Activated CD8-positive, alpha-beta memory T cell treated with anti-CD3 and anti-CD28 coated beads, Interleukin-2, amount 50 U/mL, for 24 hours (primary cell): Measurements from ENCODE around the gene RARA.
A peak's percentile ranks its signal among the peaks of the same experiment; 100 is the strongest.

Experiments used
- DNase-seq: peaks from one replicate; pipeline ENCODE4 v3.0.0-alpha.2; 2020; ENCODE audit errors: extremely low read depth

Gene RARA

DNA sequence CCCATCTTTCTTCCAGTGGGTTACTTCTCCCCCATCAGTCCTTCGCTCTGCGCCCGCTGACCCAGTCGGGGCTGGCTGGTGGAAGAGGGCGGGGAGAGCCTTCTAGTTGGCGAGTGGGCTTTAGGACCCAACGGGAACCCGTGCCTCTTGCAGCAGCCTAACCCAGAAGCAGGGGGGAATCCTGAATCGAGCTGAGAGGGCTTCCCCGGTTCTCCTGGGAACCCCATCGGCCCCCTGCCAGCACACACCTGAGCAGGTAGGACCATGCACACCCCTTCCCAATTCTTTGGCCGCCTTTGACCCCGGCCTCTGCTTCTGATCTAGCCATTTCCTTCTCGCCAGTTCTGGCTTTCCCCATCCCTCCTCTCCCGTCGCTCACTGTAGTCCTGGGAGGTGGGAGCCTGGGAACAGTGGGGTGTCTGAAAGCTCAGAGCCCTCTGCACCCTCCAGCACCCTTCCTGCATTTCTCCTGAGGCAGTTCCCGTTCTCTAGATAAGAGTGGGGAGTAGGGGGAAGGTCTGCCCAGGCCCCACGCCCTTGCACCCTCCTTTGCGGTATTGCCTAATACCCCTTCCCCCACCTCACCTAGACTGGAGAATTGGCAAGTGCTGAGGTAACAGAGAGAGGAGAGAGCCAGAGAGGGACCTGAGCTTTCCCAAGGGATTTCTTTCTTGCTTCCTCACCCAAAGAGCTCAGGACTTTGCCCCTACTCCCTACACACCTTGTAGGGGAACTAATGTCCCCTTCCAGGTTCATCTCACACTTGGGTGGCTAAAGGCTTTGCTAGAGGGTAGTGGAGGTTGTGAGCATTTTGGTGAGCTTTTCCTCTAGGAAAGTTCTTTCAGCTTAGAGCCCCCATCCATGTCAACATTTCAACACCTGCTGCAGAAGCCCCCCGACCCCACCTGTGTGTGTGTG is at the start of gene RARA:
RARA (plus strand) TSS at position 150 of the 918 bp plus-strand sequence. CDS start 22,039 bp downstream, outside the sequence.
- no peak for DNase-seq

DNA sequence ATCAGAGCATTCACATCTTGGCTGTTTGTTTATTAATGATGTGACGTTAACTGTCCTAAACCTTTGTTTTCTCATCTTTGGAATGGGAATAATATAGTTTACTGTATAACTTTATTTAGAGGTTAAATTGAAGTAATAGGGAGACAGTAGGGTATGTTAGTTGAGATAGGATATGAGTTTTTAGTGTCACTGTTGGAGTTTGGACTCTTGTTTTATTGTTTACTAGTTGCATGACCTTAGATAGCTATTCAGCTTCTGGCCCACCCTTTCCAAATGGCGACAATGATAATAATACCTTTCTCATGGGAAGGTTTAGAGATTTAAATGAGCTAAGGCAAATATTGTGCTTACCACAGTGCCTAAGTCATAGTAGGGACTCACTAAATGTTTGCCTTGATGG is 49.5 kb upstream of the RARA start:
- DNase-seq, result no peak

DNA sequence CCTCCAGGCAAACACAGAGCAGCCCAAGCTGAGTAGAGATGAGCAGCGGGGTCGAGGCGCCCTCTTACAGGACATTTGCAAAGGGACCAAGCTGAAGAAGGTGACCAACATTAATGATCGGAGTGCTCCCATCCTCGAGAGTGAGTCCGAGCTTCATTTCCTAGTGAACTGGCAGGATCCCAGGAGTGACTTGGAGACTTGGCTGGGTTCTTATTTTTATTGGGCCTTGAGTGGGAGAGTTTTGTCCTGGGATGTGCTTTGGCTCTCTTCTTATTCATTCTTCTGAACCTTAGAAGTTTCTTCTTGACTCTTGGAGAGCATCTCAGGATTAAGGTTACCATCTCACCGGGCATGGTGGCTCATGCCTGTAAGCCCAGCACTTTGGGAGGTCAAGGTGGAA is 48.5 kb upstream of the RARA start:
- no peak for DNase-seq

DNA sequence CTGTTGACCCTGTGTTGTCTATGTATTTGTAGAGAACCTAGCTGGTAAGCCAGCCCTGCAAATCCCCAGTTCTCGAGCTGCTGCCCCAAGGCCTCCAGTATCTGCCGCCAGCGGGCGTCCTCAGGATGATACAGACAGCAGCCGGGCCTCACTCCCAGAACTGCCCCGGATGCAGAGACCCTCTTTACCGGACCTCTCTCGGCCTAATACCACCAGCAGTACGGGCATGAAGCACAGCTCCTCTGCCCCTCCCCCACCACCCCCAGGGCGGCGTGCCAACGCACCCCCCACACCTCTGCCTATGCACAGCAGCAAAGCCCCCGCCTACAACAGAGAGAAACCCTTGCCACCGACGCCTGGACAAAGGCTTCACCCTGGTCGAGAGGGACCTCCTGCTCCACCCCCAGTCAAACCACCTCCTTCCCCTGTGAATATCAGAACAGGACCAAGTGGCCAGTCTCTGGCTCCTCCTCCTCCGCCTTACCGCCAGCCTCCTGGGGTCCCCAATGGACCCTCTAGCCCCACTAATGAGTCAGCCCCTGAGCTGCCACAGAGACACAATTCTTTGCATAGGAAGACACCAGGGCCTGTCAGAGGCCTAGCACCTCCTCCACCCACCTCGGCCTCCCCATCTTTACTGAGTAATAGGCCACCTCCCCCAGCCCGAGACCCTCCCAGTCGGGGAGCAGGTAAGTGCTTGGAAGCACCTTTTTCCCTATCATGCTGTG is 44.4 kb upstream of the RARA start:
- no peak for DNase-seq

DNA sequence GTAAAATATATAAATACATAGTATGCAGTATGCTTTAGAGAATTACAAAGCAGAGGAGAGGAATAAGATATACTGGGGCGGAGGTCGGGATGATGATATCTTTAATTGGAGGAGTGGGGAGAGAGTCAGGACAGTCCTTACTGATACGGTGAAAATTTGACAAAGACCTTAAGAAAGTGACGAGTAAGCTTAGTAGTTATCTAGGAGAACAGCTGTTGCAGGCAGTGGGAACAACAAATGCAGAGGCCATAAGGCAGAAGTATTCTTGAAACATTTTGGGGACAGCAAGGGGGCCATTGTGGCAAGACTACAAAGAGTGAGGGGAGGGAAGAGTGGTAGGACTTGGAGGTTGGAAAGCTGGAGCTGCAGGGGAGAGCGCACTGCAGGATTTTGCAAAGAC is 43.6 kb upstream of the RARA start:
- no peak for DNase-seq

DNA sequence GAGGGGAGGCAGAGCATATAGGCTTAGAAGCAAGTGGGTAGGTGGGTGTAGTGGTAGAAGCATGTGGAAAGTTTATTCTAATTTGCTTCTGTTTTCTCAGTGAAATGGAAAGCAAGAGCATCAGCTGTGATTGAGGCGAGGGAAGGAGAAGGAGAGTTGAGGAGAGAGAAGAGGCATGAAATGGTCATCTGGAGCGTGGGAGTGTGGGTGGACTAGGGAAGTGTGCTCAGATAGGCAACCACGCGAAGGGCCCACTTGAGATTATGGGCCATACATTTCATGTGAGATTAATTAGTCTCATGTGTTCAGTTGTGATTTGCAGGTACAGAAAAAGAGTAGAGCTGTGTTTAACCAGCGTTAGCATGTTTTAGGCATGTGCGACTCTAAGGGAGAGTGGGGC is 42.1 kb upstream of the RARA start:
- no peak for DNase-seq

DNA sequence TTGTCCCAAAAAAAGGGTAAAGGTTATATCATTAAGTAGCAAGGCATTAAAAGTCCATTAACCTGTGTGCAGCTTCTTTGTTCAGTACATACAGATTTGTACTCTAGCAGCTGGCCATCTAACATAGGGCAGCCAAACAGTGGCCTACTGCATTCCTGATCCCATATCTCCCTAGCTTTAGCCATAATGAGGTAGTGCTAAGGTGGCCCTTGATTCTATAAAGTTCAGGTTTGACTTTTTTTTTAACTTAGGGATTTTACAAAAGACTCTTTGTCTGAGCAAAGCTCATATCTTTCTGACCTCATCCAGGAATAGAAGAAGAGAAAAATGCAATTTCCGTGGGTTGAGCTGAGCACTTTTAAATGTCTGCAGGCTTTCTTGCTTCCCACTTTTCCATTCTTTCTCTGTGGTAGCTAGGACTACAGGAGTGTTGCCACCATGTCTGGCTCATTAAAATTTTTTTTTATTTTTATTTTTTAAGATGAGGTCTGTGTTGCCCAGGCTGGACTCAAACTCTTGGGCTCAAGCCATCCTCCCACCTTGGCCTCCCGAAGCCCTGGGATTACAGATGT is 40.8 kb upstream of the RARA start:
- DNase-seq, result no peak

DNA sequence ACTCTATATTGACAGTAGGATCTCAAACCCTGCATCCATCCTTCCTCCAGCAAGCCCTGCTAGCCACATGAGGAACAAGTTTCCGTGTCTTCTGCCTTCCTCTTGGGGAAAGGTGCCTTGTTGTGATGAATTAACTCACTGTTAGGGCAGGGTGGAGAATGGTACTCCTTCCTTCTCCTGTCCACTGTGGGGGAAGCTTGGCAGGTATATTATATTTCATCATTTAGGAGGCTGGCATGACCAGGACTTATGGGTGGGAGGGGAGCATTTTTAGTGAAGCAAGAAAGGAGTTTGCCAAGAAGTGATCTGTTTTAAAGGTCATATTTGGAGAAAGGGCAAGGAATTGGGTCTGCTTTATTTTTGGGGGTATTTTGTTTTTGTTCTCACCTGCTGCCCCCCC is 30.6 kb upstream of the RARA start:
- no peak for DNase-seq

DNA sequence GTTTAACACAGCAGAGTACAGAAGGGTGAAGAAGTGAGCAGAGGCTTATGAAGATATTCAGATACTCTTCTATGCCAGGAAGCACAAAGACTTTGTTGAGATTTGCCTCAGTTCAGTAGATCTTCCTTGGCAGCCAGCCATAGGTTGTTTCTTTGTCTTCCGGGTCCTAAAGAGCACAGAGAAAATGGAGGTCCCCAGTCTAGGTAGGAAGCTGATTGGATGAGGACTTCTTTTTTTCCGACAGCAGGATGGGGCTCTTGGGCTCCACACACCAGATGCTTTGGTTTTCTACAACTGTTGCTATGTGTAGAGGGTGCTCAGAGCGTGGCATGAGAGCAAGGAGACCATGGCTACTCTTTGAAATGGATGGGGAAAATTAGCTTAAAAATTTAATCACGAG is 29.6 kb upstream of the RARA start:
- DNase-seq, result no peak

DNA sequence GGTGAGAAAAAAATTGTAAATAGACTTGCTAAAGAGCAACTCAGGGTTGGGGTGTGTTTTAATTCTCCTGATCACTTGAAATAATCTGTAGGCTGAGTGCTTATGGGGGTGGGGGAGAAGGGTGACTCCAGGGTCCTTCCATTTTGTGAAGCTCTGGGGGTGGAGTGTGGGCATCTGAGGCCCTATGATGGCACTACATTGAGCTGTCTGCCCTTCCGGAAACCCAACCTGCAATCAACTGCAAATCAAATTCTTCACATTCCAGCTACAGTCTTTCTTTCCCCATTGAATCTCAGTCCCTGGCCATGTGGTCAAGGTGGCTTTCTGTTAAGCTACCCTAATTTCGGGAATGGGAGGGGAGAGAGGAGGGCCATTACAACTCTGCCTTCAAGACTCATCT is 27.3 kb upstream of the RARA start:
- no peak for DNase-seq

DNA sequence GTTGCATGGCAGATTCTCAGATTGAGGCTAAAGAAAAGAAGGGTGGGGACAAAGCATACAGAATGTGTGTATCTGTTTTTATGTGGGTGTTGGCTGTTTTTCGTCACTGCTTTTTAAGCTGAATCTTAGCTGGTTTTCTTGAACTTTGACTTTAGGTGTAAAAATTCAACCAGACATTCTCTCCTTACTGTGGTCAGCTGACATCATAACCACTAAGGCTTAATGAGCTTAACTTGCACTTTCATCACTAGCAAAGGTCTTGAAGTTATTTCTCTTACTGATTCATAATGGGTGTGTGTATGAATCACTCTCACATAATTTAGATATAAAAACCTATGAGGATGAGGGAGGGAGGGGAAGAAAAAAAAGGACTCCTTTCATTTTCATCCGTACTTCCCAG is 25.3 kb upstream of the RARA start:
- DNase-seq, result no peak

DNA sequence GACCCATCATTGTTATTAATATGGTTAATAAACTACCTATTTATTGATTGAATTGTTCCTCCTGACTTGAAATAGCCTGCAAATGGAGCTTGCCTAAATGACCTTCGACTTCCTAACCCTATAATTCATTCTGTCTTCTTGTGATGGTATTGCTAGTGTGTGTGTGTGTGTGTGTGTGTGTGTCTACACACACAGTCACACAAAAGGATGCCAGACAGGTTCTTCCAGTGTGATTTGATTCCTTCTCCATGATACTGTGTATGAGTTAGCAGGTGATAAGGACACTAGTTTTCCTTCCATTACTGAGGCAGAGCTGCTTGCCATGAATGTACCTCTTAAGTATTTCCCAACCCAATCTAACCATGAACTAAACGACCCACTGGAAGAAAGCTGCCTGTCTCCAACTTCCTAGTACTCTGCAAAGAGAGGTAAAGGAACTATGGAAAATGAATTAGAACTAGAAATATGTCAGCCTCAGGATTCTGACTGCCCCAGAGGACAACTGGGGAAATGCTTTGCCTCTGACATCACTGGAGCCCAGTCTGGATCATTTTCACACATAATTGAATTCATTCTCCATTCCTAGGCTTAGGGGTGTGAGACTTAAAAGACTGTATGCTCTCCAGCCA is 24.8 kb upstream of the RARA start:
- no peak for DNase-seq

DNA sequence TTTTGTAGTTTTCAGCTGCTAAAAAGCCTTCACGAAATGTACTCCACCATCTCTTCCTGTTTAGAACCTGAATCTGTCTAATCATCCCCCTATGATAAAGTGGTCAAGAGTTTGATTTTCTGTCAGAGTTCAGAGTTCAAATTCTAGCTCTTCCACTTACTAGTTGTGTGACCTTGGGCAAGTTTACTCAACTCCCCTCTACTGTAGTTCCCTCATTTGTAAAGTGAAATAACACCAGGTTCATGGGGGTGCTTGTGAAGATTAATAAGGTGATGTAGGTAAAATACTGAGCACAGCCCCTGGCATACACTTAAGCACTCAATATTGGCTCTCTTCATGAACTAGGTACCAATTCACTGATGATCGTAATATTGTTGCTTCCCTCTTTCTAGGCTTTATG is 22.5 kb upstream of the RARA start:
- no peak for DNase-seq

DNA sequence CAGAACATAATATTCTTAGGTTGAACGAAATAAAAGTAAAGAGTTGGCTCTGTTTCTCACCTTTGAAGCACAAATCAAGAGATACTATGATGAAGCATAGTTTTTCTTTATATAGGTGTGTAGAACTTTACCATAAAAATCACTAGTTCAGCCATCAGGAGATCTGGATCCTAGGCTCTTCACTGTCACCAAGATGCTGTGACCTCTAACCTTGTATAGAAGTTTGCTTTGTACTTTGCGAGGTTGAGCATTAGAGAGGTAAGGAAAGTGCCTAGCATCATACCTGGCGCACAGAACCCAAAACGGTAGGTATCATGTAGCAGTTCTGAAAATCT is 21.9 kb upstream of the RARA start:
- no peak for DNase-seq

DNA sequence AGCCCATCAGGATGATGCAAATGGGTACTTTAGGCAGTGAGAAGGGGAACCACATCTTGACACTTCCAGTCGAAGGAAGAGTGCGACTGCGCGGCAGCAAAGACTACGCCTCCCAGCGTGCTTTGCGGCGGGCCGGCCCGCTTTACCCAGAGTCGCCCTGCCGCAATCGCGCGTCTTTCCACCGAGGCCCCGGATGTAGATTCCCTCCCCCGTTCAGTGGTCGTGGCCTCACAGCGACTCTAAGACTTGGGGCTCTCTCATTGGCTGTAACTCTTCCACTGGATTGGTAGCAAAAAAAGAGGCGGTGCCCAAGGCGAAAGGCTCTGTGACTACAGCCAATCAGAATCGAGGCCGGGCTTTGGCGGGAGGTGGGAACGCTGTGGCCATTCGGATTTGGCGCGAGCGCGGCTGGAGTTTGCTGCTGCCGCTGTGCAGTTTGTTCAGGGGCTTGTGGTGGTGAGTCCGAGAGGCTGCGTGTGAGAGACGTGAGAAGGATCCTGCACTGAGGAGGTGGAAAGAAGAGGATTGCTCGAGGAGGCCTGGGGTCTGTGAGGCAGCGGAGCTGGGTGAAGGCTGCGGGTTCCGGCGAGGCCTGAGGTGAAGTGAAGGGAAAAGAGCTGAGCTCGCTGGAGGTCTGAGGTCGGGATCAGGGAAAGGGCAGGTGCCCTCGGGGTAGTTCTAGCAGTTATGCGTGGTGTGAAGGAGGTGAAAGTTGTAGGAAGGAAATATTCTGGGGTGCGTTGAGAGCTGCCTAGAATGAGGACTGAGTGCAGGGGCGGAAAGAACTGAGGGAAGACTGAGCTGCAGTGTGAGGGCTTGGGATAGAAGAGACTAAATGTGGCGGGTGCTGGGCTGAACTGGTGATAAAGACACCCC is 21.2 kb upstream of the RARA start, which contains the start of gene CDC6:
CDC6 (plus strand) TSS at position 386 of the 876 bp plus-strand sequence. CDS start 1,542 bp downstream, outside the sequence.
- peak; percentile 98 for DNase-seq

DNA sequence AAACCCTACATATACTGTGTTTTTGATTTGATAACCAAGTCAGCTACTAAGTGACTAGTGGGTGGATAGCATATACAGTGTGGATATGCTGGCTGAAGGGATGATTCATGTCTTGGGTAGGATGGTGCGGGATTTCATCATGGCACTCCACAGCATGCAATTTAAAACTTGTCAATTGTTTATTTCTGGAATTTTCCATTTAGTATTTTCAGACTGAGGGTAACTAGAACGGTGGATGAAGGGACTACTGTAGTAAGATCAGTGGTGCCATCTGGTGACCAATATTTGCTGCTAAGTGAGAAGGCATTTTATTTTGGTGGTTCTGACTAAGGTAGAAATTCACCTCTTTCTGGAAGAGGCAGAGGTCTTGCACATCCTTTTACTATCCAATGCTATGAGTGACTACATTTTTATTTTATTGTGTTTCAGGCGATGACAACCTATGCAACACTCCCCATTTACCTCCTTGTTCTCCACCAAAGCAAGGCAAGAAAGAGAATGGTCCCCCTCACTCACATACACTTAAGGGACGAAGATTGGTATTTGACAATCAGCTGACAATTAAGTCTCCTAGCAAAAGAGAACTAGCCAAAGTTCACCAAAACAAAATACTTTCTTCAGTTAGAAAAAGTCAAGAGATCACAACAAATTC is 18.2 kb upstream of the RARA start:
- no peak for DNase-seq

DNA sequence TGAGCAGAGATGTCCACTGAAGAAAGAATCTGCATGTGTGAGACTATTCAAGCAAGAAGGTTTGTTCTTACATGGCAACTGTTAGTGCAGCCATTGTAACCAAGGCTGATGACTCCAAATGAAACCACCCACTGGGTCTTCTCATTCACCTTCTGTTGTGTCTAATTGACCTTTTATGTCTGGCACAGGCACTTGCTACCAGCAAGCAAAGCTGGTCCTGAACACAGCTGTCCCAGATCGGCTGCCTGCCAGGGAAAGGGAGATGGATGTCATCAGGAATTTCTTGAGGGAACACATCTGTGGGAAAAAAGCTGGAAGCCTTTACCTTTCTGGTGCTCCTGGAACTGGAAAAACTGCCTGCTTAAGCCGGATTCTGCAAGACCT is 17.7 kb upstream of the RARA start:
- DNase-seq, result no peak

DNA sequence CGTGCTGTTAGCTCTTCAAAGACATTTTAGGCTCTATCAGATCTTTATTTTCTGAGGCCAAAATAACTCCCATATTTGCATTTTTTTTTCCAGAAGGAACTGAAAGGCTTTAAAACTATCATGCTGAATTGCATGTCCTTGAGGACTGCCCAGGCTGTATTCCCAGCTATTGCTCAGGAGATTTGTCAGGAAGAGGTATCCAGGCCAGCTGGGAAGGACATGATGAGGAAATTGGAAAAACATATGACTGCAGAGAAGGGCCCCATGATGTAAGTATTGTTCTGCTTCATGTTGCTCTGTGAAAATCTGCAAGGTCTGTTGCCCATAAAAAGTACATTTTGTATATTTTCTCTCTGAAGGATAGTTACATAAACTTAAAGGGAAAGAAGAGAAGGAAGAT is 15.6 kb upstream of the RARA start:
- no peak for DNase-seq

DNA sequence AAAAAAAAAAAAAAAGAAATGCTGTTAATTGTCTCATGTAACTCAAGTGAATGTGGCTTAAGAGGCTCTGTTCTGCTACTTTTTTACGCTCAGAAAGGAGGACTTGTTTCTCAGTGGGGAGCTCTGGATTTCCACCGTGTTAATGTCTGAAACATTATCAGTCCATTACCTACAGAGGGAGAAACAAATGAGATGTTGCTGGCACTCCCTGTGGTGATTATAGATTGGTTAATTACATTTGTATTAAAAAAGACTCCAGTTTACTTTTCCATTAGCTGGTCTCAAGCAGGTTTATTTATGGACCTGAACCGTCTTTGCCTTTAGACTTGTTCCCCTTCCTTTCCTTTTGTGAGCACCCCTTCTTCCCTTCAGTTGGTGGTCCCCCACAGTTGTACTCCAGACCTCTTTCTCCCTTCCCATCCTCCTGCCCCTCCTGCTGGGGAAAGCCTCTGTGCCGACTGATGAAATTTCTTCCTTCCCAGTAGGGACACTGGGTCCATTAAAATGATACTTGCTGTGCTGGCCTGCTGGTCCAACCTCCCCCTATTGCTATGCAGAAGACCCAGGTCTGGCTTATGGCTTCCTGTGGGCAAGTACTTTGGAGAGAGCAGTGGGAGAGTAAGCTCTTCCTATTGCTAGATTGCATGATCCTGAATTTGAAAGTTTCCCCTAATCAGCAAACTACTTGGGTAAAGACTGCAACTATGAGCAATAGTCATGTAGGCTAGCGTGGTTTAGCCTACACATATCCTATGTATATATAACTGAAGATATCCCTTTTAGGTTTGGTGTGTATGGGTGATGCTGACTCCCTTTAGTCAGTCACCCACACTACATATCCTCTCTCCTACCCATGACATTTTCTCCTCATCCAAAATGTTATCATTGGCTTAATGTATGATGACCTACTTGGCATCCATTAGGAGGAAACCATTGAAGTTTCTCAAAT is 13.2 kb upstream of the RARA start:
- no peak for DNase-seq

DNA sequence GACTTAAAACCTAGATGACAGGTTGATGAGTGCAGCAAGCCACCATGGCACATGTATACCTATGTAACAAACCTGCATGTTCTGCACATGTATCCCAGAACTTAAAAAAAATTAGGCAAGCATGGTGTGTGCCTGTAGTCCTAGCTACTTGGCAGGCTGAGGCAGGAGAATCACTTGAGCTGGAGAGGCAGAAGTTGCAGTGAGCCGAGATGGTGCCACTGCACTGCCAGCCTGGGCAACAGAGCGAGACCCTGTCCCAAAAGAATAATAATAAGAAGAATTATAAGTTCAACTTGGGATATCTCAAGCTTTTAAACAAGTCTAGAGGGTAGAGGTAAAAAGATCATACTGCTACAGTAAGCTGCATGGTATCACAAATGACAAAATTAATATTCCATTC is 11.5 kb upstream of the RARA start:
- DNase-seq, result no peak
